Measurements from ENCODE around the gene ZC2HC1B. TPM values are rescaled to one million over a fixed set of nuclear protein-coding genes. Genes with fewer than 3 reads are reported as not detected.
A peak's percentile ranks its signal among the peaks of the same experiment; 100 is the strongest.
"Not testable (repeated sequence)": the region's sequence is repeated elsewhere in the genome, so short reads cannot be mapped to it uniquely, and the experiment has no call there.

The ZC2HC1B gene
- total RNA-seq, 2 experiments from 2014 or later = 0.23 TPM; not detected in 1

DNA sequence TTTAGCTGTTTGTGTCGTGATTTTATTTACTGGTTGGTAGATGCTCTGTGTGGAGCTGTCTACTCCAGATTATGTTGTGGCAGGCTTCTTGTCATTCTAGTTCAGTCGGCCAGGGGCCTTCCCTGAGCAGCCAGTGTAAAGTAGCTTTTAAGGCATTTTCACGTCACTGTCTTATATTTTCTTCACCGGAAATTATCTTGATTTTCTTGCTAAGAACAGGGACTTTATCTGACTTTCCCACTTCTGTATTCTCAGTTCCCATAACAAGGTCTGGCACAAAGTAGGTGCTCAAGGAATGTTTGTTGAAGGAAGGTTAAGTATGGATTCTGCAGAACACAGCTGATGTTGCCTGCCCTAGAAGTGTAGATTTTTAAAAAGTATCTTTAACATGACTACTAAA is 20.3 kb upstream of the ZC2HC1B start:
- no peaks in the 10 kb centered on the region for H3K27me3 Mint-ChIP-seq
- DNase-seq (no peak), ATAC-seq (no peak)
- H3K9me3 Mint-ChIP-seq (ENCODE audit: low read depth) = no peaks in the 10 kb centered on the region
- peak overlapping the region; percentile 95 for H3K27ac Mint-ChIP-seq
- peaks cover 40% of the 10 kb centered on the region for H3K36me3 Mint-ChIP-seq
- CTCF ChIA-PET = interaction anchor here (1.5 to 3.5 kb wide), 5 partner anchors 28 to 333 kb away, joined by 4 to 17 read pairs (median 5); partner anchors contain the start of gene FUCA2
- peaks cover 25% of the 10 kb centered on the region for H3K4me1 Mint-ChIP-seq
- H3K4me3 Mint-ChIP-seq = peak overlapping the region; percentile 96

GRCh38 chr6:143845033-143845432 is 19.2 kb upstream of the ZC2HC1B start:
- Mint-ChIP-seq H3K36me3 (peaks cover 50% of the 10 kb centered on the region), H3K4me3 (no peak overlapping the region), H3K27ac (no peak overlapping the region), H3K4me1 (peaks cover 25% of the 10 kb centered on the region), H3K9me3 (ENCODE audit: low read depth) (no peaks in the 10 kb centered on the region), H3K27me3 (no peaks in the 10 kb centered on the region)
- no peak for DNase-seq
- ATAC-seq = no peak
- CTCF ChIA-PET = interaction anchor here (3.5 kb wide), 1 partner anchor 269 kb away, joined by 17 read pairs; no protein-coding TSS in a partner anchor

- not testable (repeated sequence) for H3K4me1 Mint-ChIP-seq, ATAC-seq
These were observed 12.6 kb upstream of the ZC2HC1B start for GRCh38 chr6:143851706-143852105.

GRCh38 chr6:143855057-143855456 is 9.2 kb upstream of the ZC2HC1B start:
- CTCF ChIA-PET; H3K4me1 Mint-ChIP-seq; ATAC-seq; H3K27ac Mint-ChIP-seq; H3K9me3 Mint-ChIP-seq (ENCODE audit: low read depth); DNase-seq; H3K4me3 Mint-ChIP-seq; H3K27me3 Mint-ChIP-seq: not testable (repeated sequence)
- peaks cover 91% of the 10 kb centered on the region for H3K36me3 Mint-ChIP-seq

More at GRCh38 chr6:143851706-143852105, 12.6 kb upstream of the ZC2HC1B start:
- H3K36me3 Mint-ChIP-seq = peaks cover 93% of the 10 kb centered on the region
- CTCF ChIA-PET; H3K27ac Mint-ChIP-seq; H3K9me3 Mint-ChIP-seq (ENCODE audit: low read depth); H3K4me3 Mint-ChIP-seq; DNase-seq; H3K27me3 Mint-ChIP-seq: not testable (repeated sequence)

DNA sequence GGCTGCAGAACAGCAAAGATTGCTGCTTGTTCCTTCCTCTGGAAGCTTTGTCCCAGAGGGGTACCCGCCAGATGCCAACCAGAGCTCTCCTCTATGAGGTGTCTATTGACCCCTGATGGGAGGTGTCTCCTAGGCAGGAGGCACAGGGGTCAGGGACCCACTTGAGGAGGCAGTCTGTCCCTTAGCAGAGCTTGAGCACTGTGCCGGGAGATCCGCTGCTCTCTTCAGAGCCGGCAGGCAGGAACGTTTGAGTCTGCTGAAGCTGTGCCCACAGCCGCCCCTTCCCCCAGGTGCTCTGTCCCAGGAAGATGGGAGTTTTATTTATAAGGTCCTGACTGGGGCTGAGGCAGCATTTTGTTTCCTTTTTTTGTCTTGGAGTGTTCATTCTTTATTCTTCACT is 7.5 kb upstream of the ZC2HC1B start:
- H3K4me1 Mint-ChIP-seq; H3K27me3 Mint-ChIP-seq; H3K9me3 Mint-ChIP-seq (ENCODE audit: low read depth); H3K27ac Mint-ChIP-seq; CTCF ChIA-PET; DNase-seq; H3K4me3 Mint-ChIP-seq; ATAC-seq: not testable (repeated sequence)
- peaks cover 86% of the 10 kb centered on the region for H3K36me3 Mint-ChIP-seq

GRCh38 chr6:143857651-143858050 is 6.6 kb upstream of the ZC2HC1B start:
- Mint-ChIP-seq H3K36me3 (peaks cover 82% of the 10 kb centered on the region), H3K4me3 (no peak overlapping the region), H3K27me3 (no peaks in the 10 kb centered on the region), H3K27ac (no peak overlapping the region), H3K4me1 (no peaks in the 10 kb centered on the region), H3K9me3 (ENCODE audit: low read depth) (no peaks in the 10 kb centered on the region)
- ATAC-seq (no peak), DNase-seq (no peak)
- CTCF ChIA-PET = no interaction called here

- Mint-ChIP-seq H3K27me3 (no peaks in the 10 kb centered on the region), H3K4me1 (no peaks in the 10 kb centered on the region), H3K4me3 (no peak overlapping the region), H3K27ac (no peak overlapping the region), H3K36me3 (peaks cover 73% of the 10 kb centered on the region), H3K9me3 (ENCODE audit: low read depth) (no peaks in the 10 kb centered on the region)
- CTCF ChIA-PET = interaction anchor here (1.0 to 2.0 kb wide), 3 partner anchors 80 to 284 kb away, joined by 3 to 7 read pairs (median 5); no protein-coding TSS in a partner anchor
- ATAC-seq (no peak), DNase-seq (no peak)
These were observed 4.2 kb upstream of the ZC2HC1B start for GRCh38 chr6:143859891-143860660.

- H3K27me3 Mint-ChIP-seq = no peaks in the 10 kb centered on the region
- CTCF ChIA-PET = no interaction called here
- DNase-seq (no peak), ATAC-seq (no peak)
- no peak overlapping the region for H3K27ac Mint-ChIP-seq
- no peaks in the 10 kb centered on the region for H3K4me1 Mint-ChIP-seq
- peaks cover 47% of the 10 kb centered on the region for H3K36me3 Mint-ChIP-seq
- H3K9me3 Mint-ChIP-seq (ENCODE audit: low read depth) = peaks cover 2% of the 10 kb centered on the region
- H3K4me3 Mint-ChIP-seq = no peak overlapping the region
These were observed 503 bp upstream of the ZC2HC1B start for GRCh38 chr6:143863771-143864170.

DNA sequence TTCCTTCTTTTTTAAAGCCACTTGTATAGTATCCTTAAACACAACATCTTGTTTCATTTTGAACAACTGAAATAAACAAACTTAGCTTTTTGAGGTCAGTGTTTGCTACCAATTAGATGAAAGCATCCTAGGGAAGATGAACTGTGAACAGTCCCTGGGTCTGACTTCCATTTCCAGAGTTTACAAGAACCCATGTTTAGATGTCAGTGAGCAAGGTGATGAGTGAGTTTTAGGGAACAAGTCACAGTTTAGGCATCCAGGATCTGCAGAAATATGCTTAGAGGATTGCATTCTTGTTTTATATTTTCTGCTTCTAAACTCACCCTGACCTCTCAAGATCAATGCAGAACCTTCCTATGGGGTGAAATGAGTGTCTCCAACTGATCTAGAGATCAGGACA is 3.0 kb downstream of the ZC2HC1B start:
- Mint-ChIP-seq H3K27me3 (no peaks in the 10 kb centered on the region), H3K9me3 (ENCODE audit: low read depth) (peaks cover 2% of the 10 kb centered on the region), H3K27ac (no peak overlapping the region), H3K36me3 (peaks cover 29% of the 10 kb centered on the region), H3K4me3 (no peak overlapping the region), H3K4me1 (peaks cover 3% of the 10 kb centered on the region)
- DNase-seq (no peak), ATAC-seq (no peak)
- CTCF ChIA-PET = no interaction called here

GRCh38 chr6:143868808-143869207 is 4.5 kb downstream of the ZC2HC1B start:
- H3K27ac Mint-ChIP-seq; DNase-seq; H3K27me3 Mint-ChIP-seq; H3K9me3 Mint-ChIP-seq (ENCODE audit: low read depth); ATAC-seq; CTCF ChIA-PET; H3K4me3 Mint-ChIP-seq: not testable (repeated sequence)
- H3K4me1 Mint-ChIP-seq = peaks cover 15% of the 10 kb centered on the region
- peaks cover 26% of the 10 kb centered on the region for H3K36me3 Mint-ChIP-seq

DNA sequence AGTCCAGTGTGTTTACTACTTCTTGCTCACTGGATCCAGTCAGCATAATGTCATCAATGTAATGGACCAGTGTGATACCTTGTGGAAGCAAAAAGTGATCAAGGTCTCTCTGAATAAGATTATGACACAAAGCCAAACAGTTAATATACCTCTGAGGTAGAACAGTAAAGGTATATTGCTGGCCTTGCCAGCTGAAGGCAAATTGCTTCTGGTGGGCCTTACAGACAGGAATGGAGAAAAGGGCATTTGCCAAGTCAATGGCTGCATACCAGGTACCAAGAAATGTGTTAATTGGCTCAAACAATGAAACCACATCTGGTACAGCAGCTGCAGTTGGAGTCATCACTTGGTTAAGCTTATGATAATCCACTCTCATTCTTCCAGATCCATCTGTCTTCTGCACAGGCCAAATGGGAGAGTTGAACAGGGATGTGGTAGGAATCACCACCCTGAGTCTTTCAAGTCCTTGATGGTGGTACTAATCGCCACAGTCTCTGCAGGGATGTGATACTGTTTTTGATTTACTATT is 7.0 kb downstream of the ZC2HC1B start:
- CTCF ChIA-PET = interaction anchor here (0.9 to 1.4 kb wide), 2 partner anchors 28 to 71 kb away, joined by 3 to 4 read pairs; partner anchors contain the start of gene LTV1
- not testable (repeated sequence) for H3K4me3 Mint-ChIP-seq; H3K27ac Mint-ChIP-seq; H3K9me3 Mint-ChIP-seq (ENCODE audit: low read depth); DNase-seq; H3K27me3 Mint-ChIP-seq; ATAC-seq
- H3K4me1 Mint-ChIP-seq = peaks cover 15% of the 10 kb centered on the region
- peaks cover 18% of the 10 kb centered on the region for H3K36me3 Mint-ChIP-seq

GRCh38 chr6:143872201-143872600 is 7.9 kb downstream of the ZC2HC1B start:
- ATAC-seq (peak; percentile 100), DNase-seq (peak; percentile 46)
- CTCF ChIA-PET = interaction anchor here (0.9 to 1.4 kb wide), 2 partner anchors 29 to 70 kb away, joined by 3 to 4 read pairs; partner anchors contain the start of gene LTV1
- Mint-ChIP-seq H3K36me3 (peaks cover 17% of the 10 kb centered on the region), H3K9me3 (ENCODE audit: low read depth) (peaks cover 6% of the 10 kb centered on the region), H3K4me1 (peaks cover 15% of the 10 kb centered on the region), H3K4me3 (no peak overlapping the region), H3K27ac (peak overlapping the region; percentile 63), H3K27me3 (no peaks in the 10 kb centered on the region)

GRCh38 chr6:143873600-143873999 is 9.3 kb downstream of the ZC2HC1B start:
- CTCF ChIA-PET = interaction anchor here (1.4 kb wide), 1 partner anchor 68 kb away, joined by 3 read pairs; no protein-coding TSS in a partner anchor
- ATAC-seq; H3K9me3 Mint-ChIP-seq (ENCODE audit: low read depth); H3K27ac Mint-ChIP-seq; H3K4me3 Mint-ChIP-seq; H3K27me3 Mint-ChIP-seq; DNase-seq: not testable (repeated sequence)
- H3K4me1 Mint-ChIP-seq = peaks cover 23% of the 10 kb centered on the region
- H3K36me3 Mint-ChIP-seq = peaks cover 17% of the 10 kb centered on the region

- CTCF ChIA-PET = interaction anchor here (1.2 kb wide), 1 partner anchor 69 kb away, joined by 3 read pairs; no protein-coding TSS in a partner anchor
- not testable (repeated sequence) for H3K27ac Mint-ChIP-seq; H3K9me3 Mint-ChIP-seq (ENCODE audit: low read depth); H3K27me3 Mint-ChIP-seq; DNase-seq; H3K4me3 Mint-ChIP-seq; ATAC-seq
- Mint-ChIP-seq H3K36me3 (peaks cover 17% of the 10 kb centered on the region), H3K4me1 (peaks cover 23% of the 10 kb centered on the region)
These were observed 10.2 kb downstream of the ZC2HC1B start for GRCh38 chr6:143874503-143874902.

All from activated CD8-positive, alpha-beta memory T cell treated with anti-CD3 and anti-CD28 coated beads, Interleukin-2, amount 10 ng/mL, durations not matched to agents 7 days and 5 days (primary cell).